ENCODE measurements around the gene CAMTA1.

Gene CAMTA1

GRCh38 chr1:6975331-6976043 is 190.2 kb downstream of the CAMTA1 start:
- DNase-seq (ENCODE audit: low spot score) (no peak), FAIRE-seq (no peak)

GRCh38 chr1:6976044-6976375 is 190.8 kb downstream of the CAMTA1 start:
- no peak for DNase-seq (ENCODE audit: low spot score)
- no peak for FAIRE-seq

- DNase-seq (ENCODE audit: low spot score), result no peak
- no peak for FAIRE-seq
Observed at GRCh38 chr1:6979003-6979613, 193.9 kb downstream of the CAMTA1 start.

GRCh38 chr1:6981595-6981994 is 196.3 kb downstream of the CAMTA1 start:
- FAIRE-seq (no peak), DNase-seq (ENCODE audit: low spot score) (no peak)

- no peak for DNase-seq (ENCODE audit: low spot score)
- FAIRE-seq, result no peak
Observed at GRCh38 chr1:6982443-6982842, 197.2 kb downstream of the CAMTA1 start.

- FAIRE-seq, result no peak
- DNase-seq (ENCODE audit: low spot score), result no peak
Observed at GRCh38 chr1:6982860-6983259, 197.6 kb downstream of the CAMTA1 start.

- no peak for FAIRE-seq
Observed at GRCh38 chr1:6984536-6984935, 199.3 kb downstream of the CAMTA1 start.

GRCh38 chr1:6984986-6985385 is 199.7 kb downstream of the CAMTA1 start:
- no peak for DNase-seq (ENCODE audit: low spot score)
- FAIRE-seq, result no peak

More at GRCh38 chr1:6984536-6984935, 199.3 kb downstream of the CAMTA1 start:
- no peak for DNase-seq (ENCODE audit: low spot score)

- no peak for DNase-seq (ENCODE audit: low spot score)
- no peak for FAIRE-seq
Observed at GRCh38 chr1:6985549-6986276, 200.5 kb downstream of the CAMTA1 start.

- FAIRE-seq, result no peak
- no peak for DNase-seq (ENCODE audit: low spot score)
Observed at GRCh38 chr1:6986281-6986680, 201.0 kb downstream of the CAMTA1 start.

GRCh38 chr1:6987940-6988339 is 202.7 kb downstream of the CAMTA1 start:
- FAIRE-seq (no peak), DNase-seq (ENCODE audit: low spot score) (no peak)

GRCh38 chr1:6988796-6989195 is 203.5 kb downstream of the CAMTA1 start:
- DNase-seq (ENCODE audit: low spot score) (no peak), FAIRE-seq (no peak)

- FAIRE-seq, result no peak
Observed at GRCh38 chr1:6989212-6990159, 204.2 kb downstream of the CAMTA1 start.

GRCh38 chr1:6991266-6991665 is 206.0 kb downstream of the CAMTA1 start:
- FAIRE-seq (peak; percentile 95), DNase-seq (ENCODE audit: low spot score) (peak; percentile 81)

More at GRCh38 chr1:6989212-6990159, 204.2 kb downstream of the CAMTA1 start:
- no peak for DNase-seq (ENCODE audit: low spot score)

- no peak for DNase-seq (ENCODE audit: low spot score)
- no peak for FAIRE-seq
Observed at GRCh38 chr1:6995789-6996188, 210.5 kb downstream of the CAMTA1 start.

- no peak for DNase-seq (ENCODE audit: low spot score)
- FAIRE-seq, result no peak
Observed at GRCh38 chr1:6996371-6996770, 211.1 kb downstream of the CAMTA1 start.

GRCh38 chr1:6996866-6997265 is 211.6 kb downstream of the CAMTA1 start:
- FAIRE-seq, result no peak

GRCh38 chr1:6998267-6998666 is 213.0 kb downstream of the CAMTA1 start:
- FAIRE-seq (no peak), DNase-seq (ENCODE audit: low spot score) (no peak)

More at GRCh38 chr1:6996866-6997265, 211.6 kb downstream of the CAMTA1 start:
- no peak for DNase-seq (ENCODE audit: low spot score)

GRCh38 chr1:6999826-7000225 is 214.6 kb downstream of the CAMTA1 start:
- FAIRE-seq, result no peak

GRCh38 chr1:7000720-7001119 is 215.5 kb downstream of the CAMTA1 start:
- FAIRE-seq (no peak), DNase-seq (ENCODE audit: low spot score) (no peak)

More at GRCh38 chr1:6999826-7000225, 214.6 kb downstream of the CAMTA1 start:
- no peak for DNase-seq (ENCODE audit: low spot score)

- FAIRE-seq, result no peak
- no peak for DNase-seq (ENCODE audit: low spot score)
Observed at GRCh38 chr1:7002728-7003127, 217.5 kb downstream of the CAMTA1 start.
